Gastroesophageal sphincter (tissue), 4 donors: Measurements from ENCODE around the gene GEMIN7. TPM values are rescaled to one million over a fixed set of nuclear protein-coding genes. Genes with fewer than 3 reads are reported as not detected.

Source experiments
- ATAC-seq: fragments of 150-250 bp; one replicate; pipeline ENCODE4 v1.9.1; 2016; ENCODE audit warnings: mild to moderate bottlenecking, moderate library complexity
- H3K27ac ChIP-seq, 4 donors: fragments of 200-600 bp; sonication (generic) in 3 of 4; 1 replicate in 3 of 4; 2 replicates in 1 of 4; pipeline ENCODE4 v1.5.1; 2016 to 2019
- H3K27me3 ChIP-seq: fragments of 200-600 bp; sonication (generic); one replicate; pipeline ENCODE4 v1.5.1; 2019
- H3K36me3 ChIP-seq, 2 donors: fragments of 200-600 bp; sonication (generic); one replicate each; pipeline ENCODE4 v1.5.1; 2019; ENCODE audit warnings: control low read depth in 1 of 2
- H3K4me1 ChIP-seq, 3 donors: fragments of 200-600 bp; sonication (generic); 1 replicate in 2 of 3; 2 replicates in 1 of 3; pipeline ENCODE4 v1.5.1; 2016 to 2019; ENCODE audit warnings: control low read depth in 2 of 3
- H3K4me3 ChIP-seq, 2 donors: fragments of 200-600 bp; sonication (generic); one replicate each; pipeline ENCODE4 v1.5.1; 2019; ENCODE audit warnings: mild to moderate bottlenecking in 1 of 2, moderate library complexity in 1 of 2
- H3K9me3 ChIP-seq, 3 donors: fragments of 200-600 bp; sonication (generic); one replicate each; pipeline ENCODE4 v1.5.1; 2017 to 2019; ENCODE audit warnings: control low read depth in 2 of 3
- CTCF ChIP-seq, 4 experiments: fragments of 200-600 bp in 2 of 4; fragments of 450-650 bp in 2 of 4; sonication (generic) in 1 of 4; IDR thresholded peaks; one replicate each; pipeline ENCODE4 v1.5.1; 2017 to 2019; ENCODE audit warnings: antibody characterized with exemption in 4 of 4, mild to moderate bottlenecking in 2 of 4, moderate library complexity in 2 of 4
- EP300 ChIP-seq: sonication (generic); formaldehyde crosslinking; IDR thresholded peaks from one replicate; pipeline ENCODE4 v1.6.1; 2017; ENCODE audit warnings: antibody characterized with exemption, mild to moderate bottlenecking
- POLR2A ChIP-seq, 2 donors: fragments of 450-650 bp; IDR thresholded peaks; one replicate each; pipeline ENCODE4 v1.6.1; 2017; ENCODE audit warnings: antibody characterized with exemption in 2 of 2, mild to moderate bottlenecking in 2 of 2, moderate library complexity in 1 of 2
- POLR2AphosphoS5 ChIP-seq: sonication (generic); formaldehyde crosslinking; IDR thresholded peaks from one replicate; pipeline ENCODE4 v1.6.1; 2017; ENCODE audit warnings: antibody characterized with exemption
- WGBS, 2 donors: methylation state at CpG; one replicate each; pipeline ENCODE4 v1.1.5; 2018; ENCODE audit warnings: low coverage in 1 of 2; 5-methylcytosine and 5-hydroxymethylcytosine counted together
- total RNA-seq, 4 donors: library from RNA; depleted of rRNA; stranded (reverse); fragments of >200 nt; gene quantifications; one replicate each; pipeline ENCODE4 v1.1.0, GENCODE V29; 2016

GEMIN7 gene
- total RNA-seq, 4 donors from 2014 or later: 6.4 to 17.6 (median 14.8) TPM

DNA sequence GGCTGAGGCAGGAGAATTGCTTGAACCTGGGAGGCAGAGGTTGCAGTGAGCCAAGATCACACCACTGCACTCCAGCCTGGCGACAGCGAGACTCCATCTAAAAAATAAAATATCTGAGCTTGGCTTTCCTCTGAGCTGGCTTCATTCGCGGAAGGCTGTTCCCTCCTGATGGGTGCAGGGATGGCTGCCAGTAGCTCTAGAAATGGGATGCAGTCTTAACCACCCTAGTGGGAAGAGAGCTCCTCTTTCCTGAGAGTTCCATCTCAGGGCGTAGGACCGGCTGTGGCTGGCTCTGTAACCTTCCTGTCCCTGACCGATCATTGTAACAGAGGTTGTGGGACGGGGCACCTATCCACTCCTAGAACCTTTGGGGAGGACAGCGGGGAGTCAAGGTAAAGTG is 46.3 kb downstream of the GEMIN7 start:
- Histone ChIP-seq H3K9me3 (no peaks in the 10 kb centered on the region), H3K36me3 (peaks cover 0 to 5% of the 10 kb centered on the region in 2 donors), H3K27ac (no peak overlapping the region), H3K4me3 (no peak overlapping the region), H3K4me1 (no peaks in the 10 kb centered on the region), H3K27me3 (no peaks in the 10 kb centered on the region)
- no peak for ATAC-seq
- TF ChIP-seq POLR2AphosphoS5: no peak
- no peak for TF ChIP-seq EP300
- no peak for TF ChIP-seq POLR2A (IDR thresholded peaks at IDR 0.05)
- TF ChIP-seq CTCF (IDR thresholded peaks at IDR 0.05): no peak
- 94% methylated on average over 5 of the region's 9 CpGs; no CpG with 5 or more reads in 1 of the 2 donors for WGBS, 2 donors

DNA sequence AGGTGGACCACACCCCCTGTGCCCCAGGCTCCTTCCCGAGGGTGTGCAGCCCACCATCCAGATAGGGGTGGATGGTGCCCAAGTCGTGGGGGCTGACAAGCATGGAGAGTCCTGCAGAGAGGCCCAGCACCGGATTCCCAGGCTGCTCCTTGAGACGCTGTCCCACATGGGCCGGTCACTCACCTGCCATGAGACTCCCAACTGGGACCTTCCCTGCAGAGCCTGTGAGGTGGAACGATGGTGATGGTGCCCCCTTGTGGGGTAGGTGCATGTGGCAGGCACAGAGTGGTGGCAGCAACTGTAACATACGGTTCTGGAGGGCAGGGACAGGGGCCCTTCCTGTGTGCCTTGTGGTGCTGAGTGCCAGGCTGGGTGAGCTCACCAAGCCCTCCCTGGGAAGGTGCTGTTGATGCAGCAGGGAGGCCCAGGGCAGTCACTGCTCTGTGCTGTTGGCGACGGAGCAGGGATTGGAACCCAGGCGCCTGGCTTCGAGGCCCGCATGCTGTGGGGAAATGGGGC is 47.0 kb downstream of the GEMIN7 start:
- TF ChIP-seq POLR2AphosphoS5: no peak
- TF ChIP-seq CTCF (IDR thresholded peaks at IDR 0.05): peak in 3 of 4 experiments; percentile 30 to 56 (median 47)
- ATAC-seq: peak; percentile 19
- H3K4me1 ChIP-seq: no peaks in the 10 kb centered on the region
- no peak overlapping the region for H3K4me3 ChIP-seq
- no peak overlapping the region for H3K27ac ChIP-seq
- H3K36me3 ChIP-seq: peaks cover 0 to 5% of the 10 kb centered on the region in 2 donors
- H3K27me3 ChIP-seq: no peaks in the 10 kb centered on the region
- no peaks in the 10 kb centered on the region for H3K9me3 ChIP-seq
- 10 to 64% methylated on average over 2 to 4 of the region's 12 CpGs for WGBS, 2 donors

GRCh38 chr19:45126654-45127053 is 47.6 kb downstream of the GEMIN7 start:
- TF ChIP-seq POLR2AphosphoS5: no peak
- no peak for TF ChIP-seq EP300
- no peak for TF ChIP-seq POLR2A (IDR thresholded peaks at IDR 0.05)
- ATAC-seq: no peak
- WGBS, 2 donors: 100% methylated on average over 1 of the region's 7 CpGs
- Histone ChIP-seq H3K36me3 (peaks cover 0 to 5% of the 10 kb centered on the region in 2 donors), H3K4me1 (no peaks in the 10 kb centered on the region), H3K9me3 (no peaks in the 10 kb centered on the region), H3K27ac (no peak overlapping the region), H3K4me3 (no peak overlapping the region), H3K27me3 (no peaks in the 10 kb centered on the region)

GRCh38 chr19:45128146-45128545 is 49.1 kb downstream of the GEMIN7 start:
- TF ChIP-seq POLR2A (IDR thresholded peaks at IDR 0.05) (no peak), CTCF (IDR thresholded peaks at IDR 0.05) (no peak), POLR2AphosphoS5 (no peak), EP300 (no peak)
- Histone ChIP-seq H3K4me1 (no peaks in the 10 kb centered on the region), H3K27me3 (no peaks in the 10 kb centered on the region), H3K36me3 (peaks cover 0 to 3% of the 10 kb centered on the region in 2 donors), H3K4me3 (no peak overlapping the region), H3K27ac (no peak overlapping the region), H3K9me3 (no peaks in the 10 kb centered on the region)
- ATAC-seq: no peak
- WGBS, 2 donors: 84 to 94% methylated on average over 5 of the region's 5 CpGs

DNA sequence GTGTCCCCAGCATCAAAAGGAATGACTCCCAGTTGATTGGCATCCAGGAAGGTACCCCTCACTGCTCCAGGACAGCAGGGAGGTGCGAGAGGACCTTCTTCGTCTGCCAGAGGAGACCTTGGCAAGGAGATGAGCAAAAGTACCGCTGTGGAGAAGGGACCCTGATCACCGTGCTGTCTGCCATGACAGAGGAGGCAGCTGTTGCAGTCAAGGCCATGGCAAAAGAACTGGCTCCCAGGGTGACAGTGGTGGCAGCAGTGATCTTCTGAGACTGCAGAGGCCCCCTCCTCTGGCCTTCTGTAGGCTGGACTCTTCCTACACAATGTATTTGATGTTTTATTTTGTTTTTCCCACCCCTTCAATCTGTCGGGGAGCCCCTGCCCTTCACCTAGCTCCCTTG is 49.7 kb downstream of the GEMIN7 start:
- Histone ChIP-seq H3K4me3 (no peak overlapping the region), H3K27me3 (no peaks in the 10 kb centered on the region), H3K27ac (no peak overlapping the region), H3K4me1 (no peaks in the 10 kb centered on the region), H3K36me3 (no peaks in the 10 kb centered on the region), H3K9me3 (no peaks in the 10 kb centered on the region)
- WGBS, 2 donors: 82 to 100% methylated on average over 4 to 5 of the region's 5 CpGs
- TF ChIP-seq POLR2A (IDR thresholded peaks at IDR 0.05): no peak
- no peak for TF ChIP-seq POLR2AphosphoS5
- no peak for TF ChIP-seq EP300
- no peak for TF ChIP-seq CTCF (IDR thresholded peaks at IDR 0.05)
- no peak for ATAC-seq
